CD4-positive, alpha-beta T cell treated with Interleukin-17A for 4 hours (primary cell): ENCODE measurements around the gene SOX5.
"Not testable (repeated sequence)": the region's sequence is repeated elsewhere in the genome, so short reads cannot be mapped to it uniquely, and the experiment has no call there.

Experiments used
- DNase-seq: peaks from one replicate; pipeline ENCODE4 v3.0.0-alpha.2; 2020; ENCODE audit warnings: mixed read lengths

The SOX5 gene

GRCh38 chr12:23751641-23752040 is 197.8 kb downstream of the SOX5 start:
- no peak for DNase-seq

- DNase-seq, result no peak
Observed at GRCh38 chr12:23750923-23751322, 198.5 kb downstream of the SOX5 start.

GRCh38 chr12:23744696-23745095 is 204.8 kb downstream of the SOX5 start:
- no peak for DNase-seq

DNA sequence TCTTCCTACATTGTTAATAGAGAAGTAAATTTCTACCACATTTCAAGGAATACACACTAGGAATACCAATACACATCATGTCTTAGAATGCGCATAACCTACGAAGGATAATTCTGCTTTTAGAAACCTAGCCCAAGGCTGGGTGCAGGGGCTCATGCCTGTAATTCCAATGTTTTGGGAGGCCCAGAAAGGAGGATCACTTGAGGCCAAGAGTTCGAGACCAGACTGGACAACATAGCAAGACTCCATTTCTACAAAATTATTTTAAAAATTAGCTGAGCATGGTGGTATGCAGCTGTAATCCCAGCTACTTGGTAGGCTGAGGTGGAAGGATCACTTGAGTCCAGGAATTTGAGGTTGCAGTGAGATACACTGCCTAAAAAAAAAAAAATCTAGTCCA is 206.9 kb downstream of the SOX5 start:
- DNase-seq, result no peak

- no peak for DNase-seq
Observed at GRCh38 chr12:23731493-23731892, 218.0 kb downstream of the SOX5 start.

- no peak for DNase-seq
Observed at GRCh38 chr12:23731035-23731434, 218.4 kb downstream of the SOX5 start.

- no peak for DNase-seq
Observed at GRCh38 chr12:23729359-23729758, 220.1 kb downstream of the SOX5 start.

DNA sequence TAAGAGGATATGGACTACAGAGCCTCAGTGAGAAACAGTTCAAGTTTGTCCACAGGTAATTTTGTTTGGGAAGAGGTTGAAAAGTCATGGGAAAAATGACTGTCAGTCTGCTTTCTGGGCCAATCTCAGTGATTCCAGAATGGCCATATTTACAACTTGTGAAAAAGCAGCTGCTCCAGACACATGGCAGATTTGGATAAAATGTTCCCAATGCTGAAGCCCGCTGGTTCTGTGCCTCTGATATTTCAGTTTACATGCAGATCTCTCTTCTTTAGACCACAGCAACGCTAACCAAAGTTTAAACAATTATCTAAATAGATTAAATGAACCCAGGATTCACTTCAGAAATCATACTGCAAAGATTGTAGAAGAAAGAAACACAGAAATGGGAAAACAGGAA is 222.8 kb downstream of the SOX5 start:
- DNase-seq, result no peak

GRCh38 chr12:23722655-23723054 is 226.8 kb downstream of the SOX5 start:
- no peak for DNase-seq

- no peak for DNase-seq
Observed at GRCh38 chr12:23721268-23721667, 228.2 kb downstream of the SOX5 start.

GRCh38 chr12:23719493-23719892 is 230.0 kb downstream of the SOX5 start:
- DNase-seq, result no peak

- not testable (repeated sequence) for DNase-seq
Observed at GRCh38 chr12:23710361-23710760, 239.1 kb downstream of the SOX5 start.

GRCh38 chr12:23708185-23708837 is 241.2 kb downstream of the SOX5 start:
- DNase-seq, result no peak

- DNase-seq, result no peak
Observed at GRCh38 chr12:23707270-23707669, 242.2 kb downstream of the SOX5 start.

DNA sequence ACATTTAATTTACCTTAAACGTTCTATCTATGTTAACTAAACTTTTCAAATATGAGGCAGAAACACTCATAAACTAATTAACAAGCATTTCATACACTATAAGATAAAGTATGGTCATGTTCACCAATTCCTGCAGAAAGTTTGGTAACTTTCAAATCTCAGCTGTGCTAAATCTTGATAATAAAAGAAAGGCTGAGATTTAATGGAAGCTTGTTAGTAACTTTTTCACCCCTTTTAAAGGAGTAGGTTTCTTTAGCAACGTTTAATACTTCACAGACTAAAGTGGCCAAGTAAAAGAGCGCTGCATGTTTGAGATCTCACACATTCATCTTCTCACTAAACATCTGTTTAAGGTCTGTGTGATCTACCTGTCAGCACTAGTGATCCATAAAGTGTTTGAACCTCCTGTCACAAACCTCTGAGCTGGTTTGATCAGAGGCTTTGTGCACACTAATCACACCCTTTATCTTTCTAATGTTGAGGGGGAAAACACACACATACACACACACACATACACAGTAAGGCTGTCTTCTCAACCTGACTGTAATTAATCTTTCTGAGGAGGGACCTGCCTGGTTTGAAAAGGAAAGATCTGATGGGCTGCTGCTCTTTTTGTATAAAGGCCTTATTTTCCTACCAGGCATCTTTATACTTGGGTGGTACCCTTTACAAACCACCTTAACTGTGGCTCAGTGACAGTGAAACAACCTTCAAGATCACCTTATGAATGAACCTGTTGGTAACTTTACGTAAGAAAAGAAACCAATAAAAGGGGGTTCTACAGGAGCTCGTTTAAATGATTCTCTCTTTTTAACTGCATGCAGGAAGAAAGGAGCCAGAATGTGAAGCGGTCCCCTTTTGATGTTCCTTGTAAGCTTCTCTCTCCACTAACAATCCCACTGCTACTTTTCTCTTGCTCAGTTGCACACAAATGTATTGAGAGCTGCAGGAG is 244.2 kb downstream of the SOX5 start:
- no peak for DNase-seq

DNA sequence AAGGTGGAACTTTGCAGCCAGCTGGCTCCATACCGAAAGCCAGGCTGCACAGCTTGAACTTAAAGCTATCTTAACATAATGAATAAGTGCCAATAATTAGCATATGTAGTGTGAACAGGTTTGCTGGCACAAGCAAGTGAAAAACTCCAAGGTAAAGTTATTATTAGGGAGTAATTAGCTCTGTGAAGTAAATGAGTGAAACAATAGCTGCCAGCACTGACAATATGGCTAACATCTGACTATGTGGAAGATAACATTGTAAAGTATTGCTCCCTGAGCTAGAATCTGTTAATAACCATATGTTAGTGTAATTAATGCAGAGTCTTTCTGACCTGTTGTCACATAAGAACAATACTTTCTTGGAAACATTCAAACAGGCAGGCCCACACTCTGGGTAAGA is 246.4 kb downstream of the SOX5 start:
- DNase-seq, result no peak

GRCh38 chr12:23699031-23699430 is 250.4 kb downstream of the SOX5 start:
- no peak for DNase-seq

DNA sequence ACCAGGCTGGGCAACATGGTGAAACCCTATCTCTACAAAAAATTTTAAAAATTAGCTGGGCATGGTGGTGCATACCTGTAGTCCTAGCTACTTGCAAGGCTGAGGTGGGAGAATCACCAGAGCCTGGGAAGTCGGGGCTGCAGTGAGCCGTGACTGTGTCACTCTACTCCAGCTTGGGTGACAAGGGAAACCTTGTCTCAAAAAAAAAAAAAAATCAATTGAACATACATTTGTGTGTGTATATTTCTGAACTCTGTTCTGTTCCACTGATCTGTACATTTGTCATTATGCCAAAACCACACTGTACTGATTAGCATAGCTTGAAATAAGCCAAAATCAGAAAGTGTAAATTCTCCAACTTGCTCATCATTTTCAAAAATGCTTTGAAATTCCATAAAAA is 254.6 kb downstream of the SOX5 start:
- DNase-seq, result no peak

DNA sequence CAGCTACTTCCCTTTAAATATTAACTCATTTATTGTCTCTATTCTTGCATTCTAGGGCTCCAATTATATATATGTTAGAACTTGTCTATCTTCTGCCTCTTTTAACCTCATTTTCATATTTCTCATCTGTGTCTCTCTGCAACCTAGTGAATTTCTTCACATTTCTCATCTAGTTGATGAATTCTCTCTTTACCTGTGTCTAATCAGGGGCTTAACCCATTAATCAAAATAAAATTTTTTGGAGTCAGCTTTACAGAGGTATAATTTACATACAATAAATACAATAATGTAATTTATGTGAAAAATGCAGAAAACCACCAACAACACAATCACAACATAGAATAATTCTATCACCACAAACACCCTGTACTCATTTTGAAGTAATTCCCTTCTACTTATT is 255.2 kb downstream of the SOX5 start:
- DNase-seq, result no peak

DNA sequence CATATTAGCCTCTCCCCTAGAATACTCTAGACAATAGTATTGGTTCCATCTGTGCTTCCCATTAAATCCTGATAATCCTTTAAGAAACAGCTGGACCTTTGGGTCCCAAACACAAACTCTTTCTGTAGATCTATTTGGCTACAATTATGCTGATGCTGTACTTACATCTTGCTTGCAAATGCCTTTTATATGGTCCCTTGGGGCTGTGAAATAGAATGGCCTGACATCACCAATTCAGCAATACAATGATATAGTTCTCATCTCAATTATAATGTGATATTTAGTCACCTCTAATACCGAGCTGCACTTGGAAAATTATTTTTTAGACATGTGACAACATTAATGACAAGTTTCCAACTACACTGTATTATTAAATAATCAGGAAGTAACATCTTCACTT is 261.5 kb downstream of the SOX5 start:
- no peak for DNase-seq

GRCh38 chr12:23686095-23686494 is 263.4 kb downstream of the SOX5 start:
- no peak for DNase-seq

DNA sequence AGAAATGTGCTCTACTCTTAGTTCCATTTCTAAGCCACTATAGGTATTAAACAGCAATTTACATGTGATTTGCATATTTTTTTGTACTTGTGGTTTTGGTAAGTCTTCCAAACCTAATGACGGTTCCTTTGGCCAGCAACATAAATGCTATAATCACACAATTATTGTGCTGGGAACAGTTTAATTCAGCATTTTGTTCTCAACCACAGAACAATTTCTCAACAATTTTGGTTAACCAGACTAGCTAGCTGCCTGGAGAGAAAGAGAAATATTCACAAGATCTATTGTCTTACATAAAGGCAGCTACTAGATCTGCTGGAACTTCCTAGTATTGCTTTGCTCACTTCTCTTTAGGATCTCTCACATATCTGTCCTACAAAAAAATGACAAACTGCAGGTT is 265.3 kb downstream of the SOX5 start:
- DNase-seq, result no peak

- DNase-seq, result no peak
Observed at GRCh38 chr12:23681237-23681636, 268.2 kb downstream of the SOX5 start.

- no peak for DNase-seq
Observed at GRCh38 chr12:23674064-23674463, 275.4 kb downstream of the SOX5 start.
